Measurements from ENCODE around the gene KCTD20.

- TF ChIP-seq POLR2A (IDR thresholded peaks at IDR 0.05; ENCODE audit: low read depth, low read length) (no peak), POLR2AphosphoS5 (IDR thresholded peaks at IDR 0.05; ENCODE audit: low read depth, low read length) (no peak), TAF1 (IDR thresholded peaks at IDR 0.05; ENCODE audit: low read depth, low read length) (no peak), PAX5 (IDR thresholded peaks at IDR 0.05; ENCODE audit: insufficient read depth, low read length, severe bottlenecking) (no peak), SPI1 (IDR thresholded peaks at IDR 0.05; ENCODE audit: low read depth, low read length) (no peak)
These were observed 12.4 kb upstream of the KCTD20 start for GRCh38 chr6:36430351-36430750.
